GM12864 (cell line): ENCODE results near the gene TBC1D2.

Source experiments
- DNase-seq: peaks from one replicate; pipeline ENCODE4 v3.0.0-alpha.2; 2011; ENCODE audit warnings: low read depth
- H3K4me3 ChIP-seq: 2 replicates; pipeline ENCODE4 v1.5.1; 2011; ENCODE audit warnings: mild to moderate bottlenecking, low read depth, low read length, control low read depth
- CTCF ChIP-seq: IDR thresholded peaks from 2 replicates; pipeline ENCODE4 v1.5.1; 2011; ENCODE audit warnings: low read depth, mild to moderate bottlenecking, moderate library complexity, low read length, control low read depth, inconsistent platforms; ENCODE audit errors: missing control alignments

Gene TBC1D2

DNA sequence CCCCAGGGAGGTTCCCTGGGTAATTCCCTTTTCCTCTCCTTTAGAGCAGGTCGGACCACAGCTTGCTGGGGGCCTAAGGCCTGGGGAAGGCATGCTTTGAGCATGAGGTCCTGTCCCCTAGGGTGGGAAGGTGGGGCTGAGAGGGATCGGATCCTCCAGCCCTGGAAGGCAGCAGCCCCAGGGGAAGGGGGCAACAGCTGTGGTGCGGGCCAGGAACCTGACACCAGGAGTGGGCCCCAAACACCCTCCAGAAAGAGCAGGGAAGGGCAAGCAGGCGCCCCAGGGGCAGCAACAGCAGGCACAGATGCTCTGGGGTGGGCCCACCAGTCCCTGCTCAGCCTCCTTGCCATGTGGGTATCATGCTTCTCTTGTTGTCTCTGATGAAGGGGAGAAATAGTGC, 59.8 kb downstream of the TBC1D2 start:
- DNase-seq: no peak

GRCh38 chr9:98193336-98193944, 62.0 kb downstream of the TBC1D2 start:
- TF ChIP-seq CTCF: no peak
- DNase-seq: no peak

More for the DNA sequence above, 59.8 kb downstream of the TBC1D2 start:
- no peak overlapping the region for H3K4me3 ChIP-seq
- TF ChIP-seq CTCF: no peak

GRCh38 chr9:98192503-98193335, 62.7 kb downstream of the TBC1D2 start, which contains the start of gene CORO2A:
CORO2A (minus strand) TSS chr9:98192637; CDS start chr9:98157660, 34,977 bp downstream.
- DNase-seq: no peak
- H3K4me3 ChIP-seq: peak within 1 kb of the TSS; percentile 71
- peak; percentile 34 for TF ChIP-seq CTCF

More at GRCh38 chr9:98193336-98193944, 62.0 kb downstream of the TBC1D2 start:
- peak overlapping the region; percentile 71 for H3K4me3 ChIP-seq

DNA sequence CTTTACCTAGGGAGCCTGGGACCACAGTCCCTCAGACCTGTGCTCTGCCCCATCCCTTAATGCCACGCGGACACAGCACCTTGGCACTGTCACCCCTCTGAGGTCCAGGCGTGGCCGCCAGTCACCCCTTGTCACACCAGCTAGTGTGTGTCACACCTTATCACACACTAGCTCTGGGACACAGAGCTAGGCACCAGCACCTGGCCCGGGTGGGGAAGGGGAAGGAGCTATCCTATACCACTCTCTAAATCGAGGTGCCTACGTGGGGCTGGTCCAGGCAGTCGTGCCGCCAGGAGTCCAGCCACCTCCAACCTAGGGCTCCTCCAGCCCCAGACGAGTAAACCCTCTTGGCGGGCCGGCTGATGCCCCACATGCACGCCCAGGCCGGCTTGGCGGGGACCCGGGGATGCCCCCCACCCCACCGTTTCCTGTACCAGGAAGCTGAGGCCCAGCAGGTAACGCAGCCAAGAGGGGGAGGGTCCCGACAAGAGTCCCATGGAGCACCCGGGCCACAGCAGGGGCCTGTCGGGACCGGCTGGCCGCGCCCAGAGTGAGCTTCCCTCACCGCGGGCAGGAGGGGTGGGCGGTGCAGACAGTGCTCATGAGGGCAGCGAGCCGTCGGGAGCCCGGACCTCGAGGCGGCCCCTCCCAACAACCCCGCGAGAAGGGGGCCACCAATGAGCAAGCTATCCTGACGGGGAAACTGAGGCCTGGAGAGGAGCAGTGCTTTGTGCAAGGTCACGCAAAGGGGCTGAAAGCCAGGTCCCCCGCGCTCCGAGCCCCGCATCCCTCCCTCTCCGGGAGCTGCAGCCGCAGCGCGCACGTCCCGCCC, 63.6 kb downstream of the TBC1D2 start:
- DNase-seq: no peak
- no peak for TF ChIP-seq CTCF

GRCh38 chr9:98191181-98191608, 64.3 kb downstream of the TBC1D2 start:
- no peak overlapping the region for H3K4me3 ChIP-seq
- TF ChIP-seq CTCF: no peak

More for the DNA sequence above, 63.6 kb downstream of the TBC1D2 start:
- peak overlapping the region; percentile 71 for H3K4me3 ChIP-seq

GRCh38 chr9:98190757-98191105, 64.7 kb downstream of the TBC1D2 start:
- no peak for TF ChIP-seq CTCF
- H3K4me3 ChIP-seq: no peak overlapping the region
- DNase-seq: no peak

More at GRCh38 chr9:98191181-98191608, 64.3 kb downstream of the TBC1D2 start:
- no peak for DNase-seq
